HepG2 (cell line): Measurements from ENCODE around the gene NCBP2L. TPM values are rescaled to one million over a fixed set of nuclear protein-coding genes. Genes with fewer than 3 reads are reported as not detected.

Experiments used
- ATAC-seq: fragments of 200-7000 bp; cut with Tn5 transposase; 3 replicates; pipeline ENCODE4 v1.9.1; 2020; ENCODE audit warnings: mild to moderate bottlenecking, moderate library complexity
- BruUV-seq: library from RNA; stranded (reverse); fragments of 400-500 nt; replicated peaks from 2 replicates; lab custom pipeline; 2021; lab: Mats Ljungman, UMichigan
- CTCF ChIA-PET: fragments of 300-600 bp; formaldehyde crosslinking; extraction: SDS; loops from one replicate; lab custom pipeline; 2021; ENCODE audit warnings: low total read pairs, inconsistent platforms, low intra/inter-chr PET ratio; lab: Yijun Ruan, JAX
- POLR2A ChIA-PET: fragments of 350-600 bp; sonication (Branson Sonifier 250); formaldehyde crosslinking; loops from one replicate; lab custom pipeline; 2020; ENCODE audit warnings: antibody characterized with exemption, inconsistent platforms; lab: Yijun Ruan, JAX
- DNase-seq: peaks from one replicate; pipeline ENCODE4 v3.0.0-alpha.2; 2015; ENCODE audit warnings: low spot score
- FAIRE-seq: peaks from 3 replicates; lab custom pipeline; 2011; peaks lifted over from hg19 to GRCh38; lab: Jason Lieb, UNC
- H2AFZ ChIP-seq: one replicate; pipeline ENCODE4 v1.6.1; 2011; ENCODE audit warnings: low read length, inconsistent platforms
- H3K27ac ChIP-seq: fragments of 300-600 bp; 3 replicates; pipeline ENCODE4 v1.8.0; 2011; ENCODE audit warnings: mixed run types, mild to moderate bottlenecking, mixed read lengths, low read length, inconsistent platforms; ENCODE audit not compliant: insufficient read depth; ENCODE audit errors: extremely low read length
- H3K27me3 ChIP-seq, 2 experiments: fragments of 200-600 bp in 1 of 2; 2 replicates in 1 of 2; 3 replicates in 1 of 2; pipeline versions ENCODE4 v1.6.0 to v1.8.0; 2011; ENCODE audit warnings: low read length in 2 of 2, mild to moderate bottlenecking in 2 of 2, moderate library complexity in 2 of 2, inconsistent platforms in 1 of 2; ENCODE audit not compliant: insufficient read depth in 2 of 2, control insufficient read depth in 1 of 2
- H3K36me3 ChIP-seq, 2 experiments: fragments of 200-600 bp in 1 of 2; replicated peaks in 1 of 2; 2 replicates in 1 of 2; 3 replicates in 1 of 2; pipeline versions ENCODE4 v1.5.1 to v1.8.0; 2011; ENCODE audit warnings: low read length in 2 of 2, inconsistent platforms in 1 of 2; ENCODE audit not compliant: insufficient read depth in 2 of 2, control insufficient read depth in 1 of 2
- H3K4me1 ChIP-seq: 2 replicates; pipeline ENCODE4 v1.5.1; 2012; ENCODE audit warnings: low read length, inconsistent platforms; ENCODE audit not compliant: insufficient read depth
- H3K4me2 ChIP-seq: 2 replicates; pipeline ENCODE4 v1.6.0; 2011; ENCODE audit warnings: low read depth, low read length, inconsistent platforms
- H3K4me3 ChIP-seq, 3 experiments: fragments of 200-600 bp in 1 of 3; sonication (generic), shearing (Covaris generic) in 1 of 3; replicated peaks in 1 of 3; 2 replicates each; pipeline ENCODE4 v1.5.1; 2011 to 2016; ENCODE audit warnings: low read length in 3 of 3, inconsistent platforms in 2 of 3, low read depth in 2 of 3, mild to moderate bottlenecking in 2 of 3, control low read depth in 1 of 3, mixed read lengths in 1 of 3; ENCODE audit not compliant: insufficient read depth in 1 of 3
- H3K79me2 ChIP-seq: one replicate; pipeline ENCODE4 v1.6.1; 2011; ENCODE audit warnings: low read length, inconsistent platforms; ENCODE audit not compliant: insufficient read depth
- H3K9ac ChIP-seq: 2 replicates; pipeline ENCODE4 v1.6.0; 2011; ENCODE audit warnings: mild to moderate bottlenecking, low read depth, low read length, inconsistent platforms; ENCODE audit not compliant: insufficient read depth
- H3K9me3 ChIP-seq: 2 replicates; pipeline ENCODE4 v1.5.1; 2012; ENCODE audit warnings: mild to moderate bottlenecking, low read length
- H4K20me1 ChIP-seq: 2 replicates; pipeline ENCODE4 v1.6.0; 2011; ENCODE audit warnings: inconsistent platforms, mild to moderate bottlenecking, low read length, moderate library complexity; ENCODE audit not compliant: insufficient read depth
- BCL6 ChIP-seq: IDR thresholded peaks from 2 replicates; pipeline ENCODE4 v1.6.1; 2016; ENCODE audit warnings: missing genetic modification reagents, missing compliant biosample characterization
- HIC2 ChIP-seq: sonication (generic); formaldehyde crosslinking; IDR thresholded peaks from 2 replicates; pipeline ENCODE4 v1.9.0; 2022; ENCODE audit warnings: low read depth, missing genetic modification reagents
- MED13 ChIP-seq: sonication (generic); formaldehyde crosslinking; IDR thresholded peaks from 2 replicates; pipeline ENCODE4 v1.5.0; 2020; ENCODE audit warnings: missing genetic modification reagents
- NAIF1 ChIP-seq: sonication (generic); formaldehyde crosslinking; IDR thresholded peaks from 2 replicates; pipeline ENCODE4 v1.5.0; 2020; ENCODE audit warnings: mild to moderate bottlenecking, missing genetic modification reagents, borderline replicate concordance
- NFYC ChIP-seq: IDR thresholded peaks from 2 replicates; pipeline ENCODE4 v1.6.1; 2016; ENCODE audit warnings: missing genetic modification reagents, missing compliant biosample characterization
- PAWR ChIP-seq: sonication (generic); formaldehyde crosslinking; IDR thresholded peaks from 2 replicates; pipeline ENCODE4 v1.4.0; 2020; ENCODE audit warnings: missing genetic modification reagents, mild to moderate bottlenecking, borderline replicate concordance
- RFX5 ChIP-seq: IDR thresholded peaks from 2 replicates; pipeline ENCODE4 v1.6.1; 2011; ENCODE audit warnings: low read depth, low read length, improper control_type of control experiment
- TFDP1 ChIP-seq: IDR thresholded peaks from 2 replicates; pipeline ENCODE4 v1.6.1; 2016; ENCODE audit warnings: missing compliant biosample characterization, missing genetic modification reagents, borderline replicate concordance
- ZNF207 ChIP-seq: fragments of 450-650 bp; IDR thresholded peaks from 2 replicates; pipeline ENCODE4 v1.6.1; 2016; ENCODE audit warnings: antibody characterized with exemption, borderline replicate concordance
- ZNF564 ChIP-seq: sonication (generic); formaldehyde crosslinking; IDR thresholded peaks from 2 replicates; pipeline ENCODE4 v1.8.1; 2023; ENCODE audit warnings: mild to moderate bottlenecking, missing genetic modification reagents
- ZSCAN29 ChIP-seq: sonication (generic); formaldehyde crosslinking; conservative IDR thresholded peaks from 2 replicates; pipeline ENCODE4 v1.4.0; 2020; ENCODE audit warnings: mild to moderate bottlenecking, missing genetic modification reagents
- WGBS: methylation state at CpG from one replicate; pipeline ENCODE4 v1.1.6; 2017; ENCODE audit warnings: low lambda C conversion rate; 5-methylcytosine and 5-hydroxymethylcytosine counted together
- in situ Hi-C: cut with HindIII; loops from 2 replicates; pipeline ENCODE4 v1.10.0; 2017; ENCODE audit warnings: low pct_unique_long_range_greater_than_20kb; ENCODE audit not compliant: extremely low pct_ligation_motif_present
- intact Hi-C: fragments of 100-400 bp; cut with micrococcal nuclease; formaldehyde crosslinking; loops from one replicate; pipeline ENCODE4 v1.10.0; 2022; ENCODE audit not compliant: unreplicated experiment
- polyA plus RNA-seq, 8 experiments: library from polyadenylated mRNA; depleted of rRNA in 3 of 8; stranded (reverse) in 7 of 8; unstranded in 1 of 8; fragments of >200 nt; fragmentation: Illumina TruSeq in 4 of 8; extraction: Trizol in 4 of 8; gene quantifications; 2 replicates each; pipeline versions ENCODE4 v1.2.1 to v1.2.3, GENCODE V29; 2011 to 2016; ENCODE audit warnings: low read depth in 4 of 8, missing spikeins in 1 of 8, mixed read lengths in 1 of 8; ENCODE audit not compliant: insufficient read depth in 1 of 8
- total RNA-seq, 5 experiments: library from RNA; depleted of rRNA; stranded (reverse); fragments of >200 nt; fragmentation: Illumina TruSeq; extraction: Trizol; gene quantifications; 2 replicates each; pipeline ENCODE4 v1.2.3, GENCODE V29; 2016; ENCODE audit warnings: low read depth in 1 of 5
- TF ChIP-seq, protein P1 (sequence below): sonication (generic); formaldehyde crosslinking; conservative IDR thresholded peaks from 2 replicates; pipeline ENCODE4 v1.4.0; 2020; ENCODE audit warnings: mild to moderate bottlenecking, missing genetic modification reagents, moderate library complexity

NCBP2L gene
- total and polyA plus RNA-seq, 2 of the 13 experiments (the other 11 are each of a cell fraction or from before 2014, with no cell fraction given) = not detected

GRCh38 chrX:107769581-107770317, 7.8 kb upstream of the NCBP2L start:
- Histone ChIP-seq H3K4me1 (no peaks in the 10 kb centered on the region), H3K4me2 (no peak overlapping the region), H2AFZ (no peak overlapping the region), H3K9ac (no peak overlapping the region), H3K27me3 (peaks cover under 1 to 11% of the 10 kb centered on the region in 2 experiments; a peak in 2 of 5 replicates), H3K4me3 (no peak overlapping the region), H3K36me3 (no peaks in the 10 kb centered on the region), H3K79me2 (no peaks in the 10 kb centered on the region), H4K20me1 (no peaks in the 10 kb centered on the region), H3K27ac (no peak overlapping the region), H3K9me3 (no peaks in the 10 kb centered on the region)
- no TSS peak for BruUV-seq
- WGBS = 31% methylated on average over 6 of the region's 7 CpGs
- ATAC-seq = no peak
- in situ Hi-C loops (no loop called here), intact Hi-C loops (no loop called here)
- ChIA-PET POLR2A (no interaction called here), CTCF (no interaction called here)
- DNase-seq = no peak
- TF ChIP-seq ZSCAN29 (CRISPR knock-in tag) (no peak), MED13 (CRISPR knock-in tag) (no peak), ZNF207 (no peak), TFDP1 (CRISPR knock-in tag) (no peak)
- FAIRE-seq = no peak

DNA sequence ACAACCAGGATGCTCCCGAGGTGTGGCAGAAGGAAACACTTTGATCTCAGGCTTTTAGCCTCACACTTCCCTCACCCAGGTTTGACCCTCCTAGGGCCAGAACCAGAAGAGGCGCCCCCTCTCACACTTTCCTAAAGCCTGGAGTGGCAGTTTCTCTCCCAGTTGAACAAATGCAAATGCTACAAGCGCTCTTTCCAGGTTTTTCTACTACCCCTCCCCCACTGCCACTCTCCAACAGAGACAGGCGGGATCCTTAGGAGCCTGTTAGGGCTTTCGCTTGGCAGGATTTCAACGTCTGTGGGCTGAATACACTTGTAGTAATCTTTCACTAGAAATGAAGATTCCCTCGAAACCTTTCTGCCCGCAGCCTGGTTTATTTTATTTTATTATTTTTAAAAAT, 4.3 kb upstream of the NCBP2L start:
- in situ Hi-C loops = no loop called here
- CTCF ChIA-PET = no interaction called here
- TF ChIP-seq BCL6 (CRISPR knock-in tag) (no peak), NAIF1 (no peak), HIC2 (CRISPR knock-in tag) (no peak), RFX5 (no peak), ZNF564 (CRISPR knock-in tag) (no peak), NFYC (CRISPR knock-in tag) (no peak), PAWR (CRISPR knock-in tag) (no peak)
- TF ChIP-seq, protein P1, sequence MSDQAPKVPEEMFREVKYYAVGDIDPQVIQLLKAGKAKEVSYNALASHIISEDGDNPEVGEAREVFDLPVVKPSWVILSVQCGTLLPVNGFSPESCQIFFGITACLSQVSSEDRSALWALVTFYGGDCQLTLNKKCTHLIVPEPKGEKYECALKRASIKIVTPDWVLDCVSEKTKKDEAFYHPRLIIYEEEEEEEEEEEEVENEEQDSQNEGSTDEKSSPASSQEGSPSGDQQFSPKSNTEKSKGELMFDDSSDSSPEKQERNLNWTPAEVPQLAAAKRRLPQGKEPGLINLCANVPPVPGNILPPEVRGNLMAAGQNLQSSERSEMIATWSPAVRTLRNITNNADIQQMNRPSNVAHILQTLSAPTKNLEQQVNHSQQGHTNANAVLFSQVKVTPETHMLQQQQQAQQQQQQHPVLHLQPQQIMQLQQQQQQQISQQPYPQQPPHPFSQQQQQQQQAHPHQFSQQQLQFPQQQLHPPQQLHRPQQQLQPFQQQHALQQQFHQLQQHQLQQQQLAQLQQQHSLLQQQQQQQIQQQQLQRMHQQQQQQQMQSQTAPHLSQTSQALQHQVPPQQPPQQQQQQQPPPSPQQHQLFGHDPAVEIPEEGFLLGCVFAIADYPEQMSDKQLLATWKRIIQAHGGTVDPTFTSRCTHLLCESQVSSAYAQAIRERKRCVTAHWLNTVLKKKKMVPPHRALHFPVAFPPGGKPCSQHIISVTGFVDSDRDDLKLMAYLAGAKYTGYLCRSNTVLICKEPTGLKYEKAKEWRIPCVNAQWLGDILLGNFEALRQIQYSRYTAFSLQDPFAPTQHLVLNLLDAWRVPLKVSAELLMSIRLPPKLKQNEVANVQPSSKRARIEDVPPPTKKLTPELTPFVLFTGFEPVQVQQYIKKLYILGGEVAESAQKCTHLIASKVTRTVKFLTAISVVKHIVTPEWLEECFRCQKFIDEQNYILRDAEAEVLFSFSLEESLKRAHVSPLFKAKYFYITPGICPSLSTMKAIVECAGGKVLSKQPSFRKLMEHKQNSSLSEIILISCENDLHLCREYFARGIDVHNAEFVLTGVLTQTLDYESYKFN (CRISPR knock-in tag) = no peak

More for the DNA sequence above, 4.3 kb upstream of the NCBP2L start:
- no peak for DNase-seq
- Histone ChIP-seq H3K9me3 (no peaks in the 10 kb centered on the region), H3K4me3 (no peak overlapping the region), H3K27ac (no peak overlapping the region), H3K4me2 (no peak overlapping the region), H3K36me3 (no peaks in the 10 kb centered on the region), H3K9ac (no peak overlapping the region), H3K79me2 (no peaks in the 10 kb centered on the region), H3K4me1 (0 out of 2 replicates have a peak, but pooled peaks cover 6% of the 10 kb centered on the region), H4K20me1 (no peaks in the 10 kb centered on the region), H3K27me3 (peaks cover 6 to 29% of the 10 kb centered on the region in 2 experiments), H2AFZ (no peak overlapping the region)
- no peak for ATAC-seq
- no TSS peak for BruUV-seq
- POLR2A ChIA-PET = no interaction called here
- intact Hi-C loops = no loop called here
- WGBS = 9% methylated on average over 8 of the region's 8 CpGs
- no peak for FAIRE-seq
